Activated CD4-positive, alpha-beta T cell treated with anti-CD3 and anti-CD28 coated beads, Interleukin-2, amount 50 U/mL, for 16 hours (primary cell): ENCODE results near the gene YTHDC1.
A peak's percentile ranks its signal among the peaks of the same experiment; 100 is the strongest.

ENCODE experiments used
- DNase-seq: peaks from one replicate; pipeline ENCODE4 v3.0.0-alpha.2; 2020

The YTHDC1 gene

DNA sequence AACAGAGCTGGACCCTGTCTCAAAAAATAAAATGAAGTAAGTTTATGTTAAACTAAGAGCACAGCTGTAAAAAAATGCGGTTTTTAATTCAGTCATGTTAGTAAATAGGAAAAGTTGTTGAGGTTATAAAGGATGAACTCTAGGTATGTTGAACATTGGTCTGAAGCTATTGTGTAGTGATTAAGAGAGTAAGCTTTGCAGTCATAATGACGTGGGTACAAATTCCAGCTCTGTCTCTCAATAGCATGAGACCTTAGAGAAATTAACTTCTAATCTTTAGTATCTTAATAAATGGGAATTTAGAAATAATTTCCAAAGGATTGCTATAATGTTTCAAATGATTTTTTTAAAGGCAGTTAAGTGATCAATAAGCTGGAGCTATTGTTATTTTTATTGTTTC lies 2.9 kb upstream of the YTHDC1 start:
- no peak for DNase-seq

DNA sequence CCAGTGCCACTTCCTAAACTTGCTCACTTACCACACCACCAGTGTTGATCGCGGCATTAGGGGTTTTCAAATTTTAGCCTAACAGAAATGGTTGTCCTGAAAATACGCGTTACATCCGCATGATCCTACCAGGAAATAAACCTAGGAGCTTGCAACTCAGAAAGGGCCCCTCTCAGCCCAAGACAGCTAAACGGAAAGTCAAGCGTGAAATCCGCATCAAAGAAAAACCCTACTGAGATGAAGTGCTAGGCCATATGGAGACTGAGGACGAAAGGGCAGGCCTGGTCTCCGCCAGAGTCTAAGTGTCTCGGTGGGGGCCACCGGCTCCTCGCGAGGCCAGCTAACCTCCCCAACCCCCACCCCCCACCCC lies 626 bp downstream of the YTHDC1 start:
- peak; percentile 29 for DNase-seq

DNA sequence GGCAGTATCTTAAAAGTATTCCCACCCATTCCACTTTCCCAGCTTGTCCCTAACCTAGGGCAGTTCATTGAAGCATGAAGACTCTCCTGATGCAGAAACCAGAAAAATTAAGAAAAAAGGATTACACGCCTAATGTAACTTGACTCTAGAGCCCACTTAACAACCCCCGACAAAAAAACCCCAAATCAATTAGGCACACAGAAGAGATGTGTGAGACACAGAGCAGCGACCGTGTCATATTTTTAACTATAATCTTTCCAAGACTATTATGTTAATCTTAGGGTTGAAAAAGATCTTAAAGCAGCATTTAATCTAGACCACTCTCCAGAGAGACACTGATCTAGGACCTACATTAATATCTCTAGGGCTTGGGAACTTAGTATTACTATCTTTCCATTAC lies 1.3 kb downstream of the YTHDC1 start:
- DNase-seq = no peak

DNA sequence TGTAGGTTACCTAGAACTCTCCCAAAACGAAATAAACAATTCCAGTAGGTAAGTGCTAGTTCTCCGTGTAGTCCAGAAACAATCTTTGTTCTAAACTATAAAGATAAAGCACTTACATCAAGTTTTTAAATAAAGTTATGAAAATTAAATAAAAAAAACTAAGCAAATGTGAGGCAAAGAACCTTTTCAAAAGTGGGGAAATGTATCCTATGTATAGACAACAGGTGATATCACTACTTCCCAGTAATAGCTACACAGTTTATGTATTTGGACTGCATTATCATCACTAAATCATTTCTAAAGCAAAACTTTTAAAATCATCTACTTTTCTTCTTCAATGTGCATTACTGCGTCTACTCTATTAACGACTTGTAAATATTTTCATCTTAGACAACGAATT lies 2.0 kb downstream of the YTHDC1 start:
- DNase-seq = no peak

DNA sequence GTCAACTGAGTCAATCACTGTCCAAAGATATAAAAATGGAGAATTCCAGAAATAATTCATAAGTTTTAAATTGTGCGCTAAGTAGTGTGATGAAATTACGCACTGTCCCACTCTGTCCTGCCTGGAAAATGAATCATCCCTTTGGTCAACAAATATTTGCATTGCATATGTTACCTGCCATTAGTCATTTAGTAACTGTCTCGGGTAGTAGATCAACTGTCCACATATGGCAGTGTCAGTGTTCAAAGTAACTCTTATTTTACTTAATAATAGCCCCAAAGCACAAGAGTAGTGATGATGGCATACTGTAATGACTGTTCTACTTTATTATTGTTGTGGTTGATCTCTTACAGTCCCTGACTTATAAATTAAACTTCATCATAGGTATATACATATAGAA lies 3.4 kb downstream of the YTHDC1 start:
- DNase-seq = peak; percentile 5

DNA sequence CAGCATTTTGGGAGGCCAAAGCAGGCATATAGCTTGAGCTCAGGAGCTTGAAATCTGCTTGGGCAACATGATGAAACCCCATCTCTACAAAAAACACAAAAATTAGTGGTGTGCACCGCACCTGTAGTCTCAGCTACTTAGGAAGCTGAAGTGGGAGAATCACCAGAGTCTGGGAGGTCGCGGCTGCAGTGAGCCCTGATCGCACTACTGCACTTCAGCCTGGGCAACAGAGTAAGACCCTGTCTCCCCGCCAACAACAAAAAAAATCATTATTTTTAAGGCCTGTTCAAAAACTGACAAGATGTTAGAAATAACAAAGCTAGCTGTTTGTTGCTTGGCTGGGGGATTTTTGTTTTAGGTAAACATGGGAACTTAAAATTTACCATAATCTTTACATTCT lies 5.1 kb downstream of the YTHDC1 start:
- no peak for DNase-seq

DNA sequence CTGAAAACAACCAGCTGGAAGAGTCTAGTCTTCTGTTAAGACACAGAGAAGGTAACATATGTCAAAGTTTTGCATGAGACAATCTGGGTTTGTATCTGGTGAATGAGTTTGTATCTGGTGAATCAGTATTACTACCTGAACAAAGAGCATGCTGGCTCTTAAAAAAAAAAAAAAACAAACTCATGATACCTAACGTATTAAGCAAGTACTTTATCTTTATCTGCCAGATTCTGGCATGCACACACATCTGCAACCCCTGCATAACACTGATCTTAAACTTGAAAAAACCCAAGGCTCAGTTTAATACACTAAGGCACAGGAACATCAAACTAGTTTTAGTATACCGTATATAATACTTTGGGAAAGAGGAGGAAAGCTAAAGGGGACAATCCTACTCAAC lies 5.8 kb downstream of the YTHDC1 start:
- DNase-seq = no peak

DNA sequence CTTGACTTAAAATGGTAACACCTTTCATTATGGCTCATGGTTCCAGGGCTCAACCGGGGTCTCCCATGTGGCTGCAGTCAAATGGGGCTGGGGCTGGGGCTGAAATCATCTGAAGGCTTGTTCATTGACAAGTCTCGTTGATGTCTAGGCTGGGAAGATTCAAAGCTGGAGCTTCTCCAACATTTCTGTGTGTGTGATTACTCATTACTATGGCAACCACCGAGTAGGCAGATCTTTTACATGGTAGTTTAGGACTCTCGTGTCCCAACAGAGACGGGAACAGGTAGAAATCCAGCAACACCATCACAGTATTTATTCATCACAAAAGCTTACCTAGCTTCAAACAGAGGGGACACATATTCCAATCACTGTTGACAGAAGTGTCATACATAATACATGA lies 7.8 kb downstream of the YTHDC1 start:
- DNase-seq = no peak

DNA sequence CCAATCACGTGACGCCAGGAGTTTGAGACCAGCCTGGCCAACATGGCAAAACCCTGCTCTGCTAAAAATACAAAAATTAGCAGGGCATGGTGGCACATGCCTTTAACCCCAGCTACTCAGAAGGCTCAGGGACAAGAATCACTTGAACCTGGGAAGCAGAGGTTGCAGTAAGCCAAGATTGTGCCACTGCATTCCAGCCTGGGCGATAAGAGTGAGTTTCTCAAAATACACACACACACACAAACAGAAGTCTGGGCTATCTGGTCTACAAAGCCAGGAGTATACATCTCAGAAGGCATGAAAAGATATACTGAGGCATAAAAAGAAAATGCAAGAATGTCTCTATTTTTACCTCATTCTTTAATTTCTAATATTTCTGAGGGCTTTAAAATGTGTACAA lies 11.3 kb downstream of the YTHDC1 start:
- DNase-seq = no peak

DNA sequence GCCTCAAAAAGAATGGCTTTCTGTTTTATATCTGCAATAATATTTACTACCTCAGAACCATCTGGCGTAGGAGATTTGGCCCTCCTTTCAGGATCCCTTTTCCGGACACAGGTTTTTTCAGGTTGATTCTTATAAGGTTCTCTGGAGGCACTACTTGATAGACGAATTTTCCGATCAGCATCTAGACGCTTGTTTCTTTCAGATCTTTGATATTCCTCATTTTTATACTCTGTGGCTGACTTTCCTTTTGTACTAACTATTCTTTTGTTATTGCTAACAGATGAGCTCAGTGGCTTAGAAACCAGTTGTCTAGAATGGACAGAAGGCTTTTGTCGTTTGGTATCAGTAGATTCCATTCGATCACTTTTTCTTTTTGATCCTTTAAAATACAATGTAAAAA lies 12.4 kb downstream of the YTHDC1 start:
- DNase-seq = no peak

DNA sequence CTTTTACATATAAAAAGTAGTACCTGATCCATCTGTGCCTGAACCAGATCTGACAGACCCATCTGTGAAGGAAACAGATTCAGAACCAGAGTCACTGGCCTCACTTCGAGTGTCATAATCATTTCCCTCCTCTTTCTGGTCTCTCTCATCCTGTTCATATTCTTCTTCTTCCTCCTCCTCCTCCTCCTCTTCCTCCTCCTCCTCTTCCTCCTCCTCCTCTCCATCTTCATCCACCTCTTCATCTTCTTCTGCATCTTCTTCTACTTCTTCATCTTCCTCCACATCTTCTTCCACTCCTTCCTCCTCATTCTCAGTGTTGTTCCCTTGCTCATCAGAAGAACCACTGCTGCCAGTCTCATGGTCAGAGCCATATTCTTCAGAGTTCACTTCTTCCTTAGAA lies 12.9 kb downstream of the YTHDC1 start:
- DNase-seq = peak; percentile 9

DNA sequence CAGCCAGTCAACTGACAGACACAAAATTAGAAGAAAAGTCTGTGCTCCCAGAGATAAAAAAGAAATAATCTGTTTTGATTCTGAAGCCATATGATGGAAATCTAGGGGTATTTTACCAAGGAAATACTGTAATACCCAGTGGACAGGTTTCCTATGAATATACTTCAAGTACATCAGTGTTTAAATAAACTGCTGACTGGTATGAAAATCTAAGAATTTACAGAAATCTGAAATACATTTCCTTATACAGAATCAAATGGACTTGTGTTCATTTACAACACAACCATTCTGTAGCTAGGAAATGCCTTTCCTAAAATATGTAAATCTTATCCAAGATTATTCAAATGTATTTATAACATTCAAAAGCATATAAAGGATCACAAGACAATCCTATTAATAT lies 13.4 kb downstream of the YTHDC1 start:
- DNase-seq = no peak

DNA sequence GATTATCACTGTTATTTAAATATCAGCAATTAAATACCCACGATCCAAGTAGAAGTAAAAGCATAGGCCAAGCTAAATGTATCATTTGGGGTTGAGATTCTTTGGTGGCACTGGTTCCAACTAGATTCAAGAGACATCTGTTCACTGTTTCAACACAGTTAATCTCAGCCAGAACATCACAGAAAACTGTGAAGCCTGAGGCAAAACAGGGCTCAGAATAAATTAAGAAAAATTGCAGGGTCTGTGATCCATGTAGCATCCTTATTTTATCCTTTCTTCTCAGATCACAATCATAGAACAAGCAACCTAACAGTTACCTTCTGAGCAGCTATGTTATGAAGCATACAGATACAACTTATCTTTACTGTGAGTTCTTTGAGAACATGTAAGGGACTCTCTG lies 23.7 kb downstream of the YTHDC1 start:
- DNase-seq = no peak

DNA sequence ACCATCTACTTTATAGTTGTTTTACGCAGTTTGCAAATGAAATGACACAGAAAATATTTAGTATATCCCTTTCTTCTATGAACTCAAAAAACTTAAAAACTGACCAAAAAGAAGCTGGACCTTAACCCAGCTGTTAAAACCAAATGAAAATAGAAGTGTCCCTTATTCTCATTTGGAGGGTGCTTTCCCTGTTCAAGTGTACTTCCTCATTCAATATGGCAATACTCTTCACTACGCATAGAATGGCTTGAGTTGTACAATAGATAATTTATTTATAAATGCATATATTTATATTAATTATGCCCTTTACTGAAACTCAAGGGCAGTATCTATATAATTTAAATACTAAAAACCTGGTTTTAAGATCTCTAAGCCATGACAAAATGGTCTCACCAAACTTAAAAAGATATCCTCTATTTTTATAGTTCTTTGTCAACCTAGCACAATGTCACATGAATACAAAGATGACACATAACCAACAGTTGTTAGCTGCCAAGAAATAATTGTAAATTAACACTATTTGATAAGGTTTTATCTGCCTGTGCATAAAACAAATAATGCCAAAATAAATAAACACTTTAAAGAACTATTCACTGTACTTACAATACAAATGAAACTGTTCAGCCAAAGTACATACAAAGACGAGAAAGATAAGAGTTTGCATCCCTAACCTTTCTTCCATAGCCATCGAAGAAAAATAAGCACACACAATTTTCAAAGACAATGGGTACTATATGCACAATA lies 25.2 kb downstream of the YTHDC1 start:
- no peak for DNase-seq

DNA sequence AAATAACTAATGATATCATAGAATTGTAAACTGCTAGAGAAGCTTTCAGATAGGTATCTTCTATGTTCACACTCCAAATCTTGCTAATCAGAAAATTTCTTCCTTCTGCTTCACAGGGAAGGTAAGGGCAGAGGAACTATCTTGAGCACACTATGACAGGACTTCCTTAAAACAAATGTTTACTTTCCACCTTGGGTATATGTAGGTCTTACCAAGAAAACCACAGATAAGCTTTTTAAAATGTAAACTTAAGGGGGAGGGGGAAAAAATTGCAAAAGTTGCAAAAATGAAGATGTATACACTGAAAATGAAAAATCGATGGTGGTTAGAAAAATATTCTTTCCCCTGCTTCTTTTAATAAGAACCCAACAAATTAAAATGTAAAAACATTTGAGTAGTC lies 30.9 kb downstream of the YTHDC1 start:
- no peak for DNase-seq

DNA sequence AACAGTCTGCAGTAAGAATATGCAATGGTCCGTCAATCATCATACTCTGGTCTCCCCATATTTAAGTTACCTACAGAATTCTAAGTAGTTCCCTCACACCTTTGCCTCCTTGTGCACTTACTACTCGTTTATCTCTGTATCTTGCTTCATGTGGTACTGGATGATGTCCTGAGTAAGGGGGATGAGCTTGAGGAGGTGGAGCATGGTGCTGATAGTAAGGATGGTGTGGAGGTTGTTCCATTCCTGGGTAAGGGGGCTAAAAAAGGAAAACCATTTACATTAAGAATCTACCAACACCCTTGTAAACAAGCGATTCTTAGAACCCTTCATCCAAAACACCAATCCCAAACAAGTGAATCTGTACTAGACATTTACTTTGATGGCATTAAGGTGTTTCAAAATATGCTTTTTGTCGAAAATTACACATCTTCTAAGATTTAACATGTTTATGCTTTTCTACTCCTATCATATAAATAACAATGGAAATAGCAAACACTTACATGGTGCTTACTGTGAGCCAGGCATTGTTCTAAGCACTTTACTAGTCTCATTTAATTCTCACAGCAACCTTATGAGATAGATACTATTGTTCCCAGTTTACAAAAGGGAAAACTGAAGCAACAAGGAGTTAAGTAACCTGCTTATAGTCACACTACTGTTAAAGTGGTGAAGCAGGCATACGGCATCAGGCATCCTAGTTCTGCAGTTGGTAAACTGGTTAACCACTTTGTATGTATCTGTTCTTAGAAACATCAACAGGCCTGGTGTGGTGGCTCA lies 33.5 kb downstream of the YTHDC1 start:
- DNase-seq = no peak

DNA sequence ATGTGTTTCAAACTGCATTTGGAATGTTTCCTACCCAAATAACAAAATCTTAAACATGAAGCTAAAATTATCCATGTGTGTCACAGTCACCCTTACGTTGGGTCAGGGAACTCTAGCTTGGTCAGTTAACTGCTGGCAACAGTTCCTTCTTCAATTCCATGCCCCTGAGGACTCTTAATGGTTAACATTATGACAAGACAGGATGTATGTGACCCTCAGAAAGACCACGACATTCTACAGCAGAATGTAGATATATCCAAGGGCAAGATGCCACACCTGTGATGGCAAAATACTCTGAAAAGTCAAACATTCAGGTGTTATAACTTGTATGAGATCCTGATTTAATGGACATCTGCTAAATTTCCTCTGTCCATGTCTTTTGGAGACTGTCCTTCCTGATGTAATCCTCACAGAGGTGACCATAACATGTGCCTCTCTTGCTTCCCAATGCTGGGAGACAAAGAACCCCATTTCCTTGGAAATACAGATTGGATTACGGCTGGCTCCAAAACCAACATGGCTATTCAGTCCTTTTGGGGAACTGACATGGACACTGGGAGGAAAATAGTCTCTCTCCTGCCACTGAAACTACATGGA lies 39.1 kb downstream of the YTHDC1 start:
- DNase-seq = no peak

DNA sequence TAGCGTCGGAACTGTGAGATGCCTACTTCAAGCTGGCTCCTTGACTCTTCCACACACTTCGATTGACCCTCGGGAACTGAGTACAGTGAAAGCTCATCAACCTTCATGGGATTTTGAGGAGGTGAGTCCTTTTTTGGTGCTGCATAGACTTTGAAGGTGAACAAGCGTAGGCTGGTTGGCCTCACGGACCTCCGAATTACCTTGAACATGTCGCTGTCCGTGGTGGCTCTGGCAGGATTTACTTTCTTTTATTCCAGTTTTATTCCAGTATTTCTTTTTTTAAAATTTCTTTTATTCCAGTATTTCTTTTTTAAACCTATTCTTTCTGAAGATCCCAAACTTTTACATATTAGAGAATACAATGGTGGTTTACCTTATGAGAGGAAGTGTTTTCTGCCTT lies 45.2 kb downstream of the YTHDC1 start:
- DNase-seq = no peak

DNA sequence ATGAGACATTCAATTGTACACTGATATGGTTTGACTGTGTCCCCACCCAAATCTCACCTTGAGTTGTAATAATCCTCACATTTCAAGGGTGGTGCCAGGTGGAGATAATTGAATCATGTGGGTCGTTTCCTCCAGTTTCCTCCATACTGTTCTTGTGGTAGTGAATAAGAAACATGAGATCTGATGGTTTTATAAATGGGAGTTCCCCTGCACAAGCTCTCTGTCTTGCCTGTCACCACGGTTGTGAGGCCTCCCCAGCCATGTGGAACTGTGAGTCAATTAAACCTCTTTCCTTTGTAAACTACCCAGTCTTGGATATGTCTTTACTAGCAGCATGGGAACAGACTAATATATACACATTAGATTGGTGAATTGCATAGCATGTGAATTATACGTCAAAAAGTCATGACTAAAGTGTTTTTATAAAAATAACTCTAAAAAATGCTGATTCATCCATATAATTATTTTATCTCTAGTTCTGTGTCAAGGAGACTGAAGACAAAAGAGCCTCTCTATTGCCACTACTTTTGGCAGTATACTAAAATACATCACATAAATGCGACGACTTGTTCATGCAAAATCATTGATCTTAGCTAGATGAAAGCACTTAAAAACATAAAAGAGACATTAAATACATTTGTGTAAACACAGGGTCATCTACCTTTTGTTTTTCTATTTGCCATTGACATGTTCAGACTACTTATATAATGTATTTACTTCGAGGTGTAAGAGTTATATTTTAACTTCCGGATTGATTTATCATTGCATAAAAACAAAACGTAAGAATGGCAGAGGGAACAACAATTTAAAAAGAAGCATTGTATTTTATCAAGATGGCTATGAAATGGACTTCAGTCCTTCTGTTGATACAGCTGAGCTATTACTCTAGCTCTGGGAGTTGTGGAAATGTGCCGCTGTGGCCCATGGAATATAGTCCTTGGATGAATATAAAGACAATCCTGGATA lies 50.1 kb downstream of the YTHDC1 start:
- no peak for DNase-seq

DNA sequence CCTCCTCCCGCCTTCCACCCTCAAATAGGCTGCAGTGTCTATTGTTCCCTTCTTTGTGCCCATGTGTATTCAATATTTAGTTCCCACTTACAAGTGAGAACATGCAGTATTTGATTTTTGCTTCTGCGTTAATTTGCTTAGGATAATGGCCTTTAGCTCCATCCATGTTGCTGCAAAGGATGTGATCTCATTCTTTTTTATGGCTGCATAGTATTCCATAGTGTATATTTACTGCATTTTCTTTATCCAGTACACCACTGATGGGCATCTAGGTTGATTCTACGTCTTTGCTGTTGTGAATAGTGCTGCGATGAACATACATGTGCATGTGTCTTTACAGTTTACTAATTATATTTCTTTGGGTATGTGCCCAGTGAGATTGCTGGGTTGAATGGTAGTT lies 52.8 kb downstream of the YTHDC1 start:
- no peak for DNase-seq

DNA sequence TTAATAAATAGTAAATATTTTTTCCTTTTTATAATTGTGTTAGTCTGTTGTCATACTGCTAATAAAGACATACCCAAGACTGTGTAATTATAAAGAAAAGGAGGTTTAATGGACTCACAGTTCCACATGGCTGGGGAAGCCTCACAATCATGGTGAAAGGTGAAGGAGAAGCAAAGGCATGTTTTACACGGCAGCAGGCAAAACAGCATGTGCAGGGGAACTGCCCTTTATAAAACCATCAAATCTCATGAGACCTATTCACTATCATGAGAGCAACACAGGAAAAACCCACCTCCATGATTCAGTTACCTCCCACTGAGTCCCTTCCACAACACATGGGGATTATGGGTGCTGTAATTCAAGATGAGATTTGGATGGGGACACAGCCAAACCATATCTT lies 58.6 kb downstream of the YTHDC1 start:
- no peak for DNase-seq

DNA sequence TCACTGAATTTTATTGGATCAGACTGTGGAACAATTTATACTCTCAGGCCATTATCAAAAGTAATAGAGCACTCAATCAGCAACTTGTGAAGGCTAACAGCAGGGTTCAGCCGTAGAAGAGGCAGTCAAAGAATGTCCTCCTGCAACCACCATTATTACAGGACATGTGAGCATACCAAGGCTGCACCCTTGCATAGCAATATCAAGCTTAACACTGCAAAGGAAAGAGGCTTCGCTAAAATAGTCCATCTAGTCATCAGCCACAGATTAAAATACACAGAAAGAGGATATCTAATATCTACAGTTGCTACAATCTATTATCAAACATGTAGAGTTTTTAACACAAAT lies 61.5 kb downstream of the YTHDC1 start:
- no peak for DNase-seq

DNA sequence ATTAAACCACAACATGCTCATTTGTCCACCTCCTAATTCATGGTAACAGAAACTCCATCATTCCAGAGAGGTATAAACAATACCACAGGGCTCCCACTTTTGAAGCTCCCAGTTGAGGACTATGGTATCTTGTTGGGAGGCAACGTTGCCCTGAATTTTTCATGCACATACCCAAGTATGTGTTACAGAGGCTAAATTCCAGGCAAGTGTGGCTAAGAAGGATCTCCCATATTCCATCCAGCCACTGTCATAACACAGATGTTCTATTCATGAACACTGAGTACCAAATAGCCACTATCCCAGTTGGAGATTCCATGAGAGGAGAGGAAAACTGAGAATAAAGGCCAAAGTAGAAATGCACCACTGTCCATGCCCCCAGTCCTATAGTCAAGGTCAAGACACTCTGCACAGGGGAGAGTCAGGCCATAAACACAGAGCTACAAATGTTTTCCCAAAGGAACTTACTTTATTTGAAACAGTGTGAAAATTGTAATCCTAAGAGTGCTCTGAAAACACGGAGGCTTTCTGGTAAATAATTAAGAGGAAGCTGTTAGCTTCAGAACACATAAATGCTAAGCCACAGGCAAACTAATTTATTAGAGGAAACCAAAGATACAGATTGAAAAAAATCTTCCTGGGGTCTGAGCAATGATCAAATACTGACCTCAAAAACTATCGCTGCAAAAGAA lies 62.0 kb downstream of the YTHDC1 start:
- DNase-seq = no peak
